ENCODE measurements around the gene KAZALD1.

- no peak for TF ChIP-seq POLR2A (IDR thresholded peaks at IDR 0.05)
- TF ChIP-seq CTCF (IDR thresholded peaks at IDR 0.05): peak in 2 of 4 experiments; percentile 23 to 48
- TF ChIP-seq POLR2AphosphoS5 (IDR thresholded peaks at IDR 0.05): no peak
Observed at GRCh38 chr10:101062232-101063049, 652 bp downstream of the KAZALD1 start.

All from sigmoid colon (tissue), 4 donors.